ENCODE data around the gene REXO4. TPM values are rescaled to one million over a fixed set of nuclear protein-coding genes. Genes with fewer than 3 reads are reported as not detected.

The REXO4 gene
- total and polyA plus RNA-seq, 2 of the 8 experiments (the other 6 are each of a cell fraction or from before 2014, with no cell fraction given), result 19.1 to 38.3 TPM

DNA sequence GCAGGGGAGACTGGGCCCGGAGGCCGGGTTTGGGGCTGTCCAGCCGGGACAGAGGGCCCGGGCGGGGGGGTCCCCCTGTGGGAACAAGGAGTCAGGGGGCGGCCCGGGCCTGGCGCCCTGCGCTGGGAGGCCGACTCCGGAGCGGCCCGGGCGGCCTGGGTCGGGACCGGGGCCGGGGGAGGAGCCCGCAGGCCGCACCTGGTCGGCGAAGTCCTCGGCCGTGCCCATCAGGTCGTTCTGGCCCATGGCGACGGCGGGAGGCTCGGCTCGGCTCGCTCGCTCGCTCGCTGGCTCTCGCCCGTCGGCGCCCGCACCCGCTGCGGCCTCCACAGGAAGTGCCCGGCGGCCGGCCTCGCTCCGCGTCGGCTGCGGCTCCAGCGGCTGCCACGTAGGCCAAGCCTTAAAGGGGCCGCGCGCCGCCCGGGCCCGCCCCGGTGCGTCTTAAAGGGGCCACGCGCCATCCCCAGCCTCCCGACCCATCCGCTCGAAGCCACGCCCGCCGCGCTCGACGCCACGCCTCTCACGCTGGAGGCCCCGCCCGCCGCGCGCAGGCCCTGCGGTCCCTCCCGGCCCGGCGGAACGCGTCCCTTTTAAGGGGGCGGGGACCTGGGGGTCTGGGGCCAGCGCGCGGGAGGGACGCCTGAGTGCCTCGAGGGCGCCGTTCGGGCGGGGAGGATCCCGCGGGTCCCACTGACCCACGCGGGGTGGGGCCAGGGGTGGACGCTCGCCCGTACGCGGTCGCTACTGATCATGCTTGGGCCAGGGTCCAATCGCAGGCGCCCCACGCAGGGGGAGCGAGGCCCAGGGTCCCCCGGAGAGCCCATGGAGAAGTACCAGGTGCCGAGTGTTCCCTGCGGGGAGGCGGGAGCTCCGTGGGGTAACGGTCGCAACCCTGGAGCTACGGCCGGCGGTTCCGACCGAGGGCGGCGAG is 41.8 kb downstream of the REXO4 start, which contains the start of the genes STKLD1 and SURF4 (continued):
- TF ChIP-seq NANOG (IDR thresholded peaks at IDR 0.05; ENCODE audit: insufficient read depth, low read depth, low read length, poor library complexity, severe bottlenecking) (peak; percentile 9), PHF8 (conservative IDR thresholded peaks at IDR 0.05; ENCODE audit: low read depth, low read length) (peak; percentile 66), RBBP5 (IDR thresholded peaks at IDR 0.05; ENCODE audit: borderline replicate concordance, low read depth, low read length) (peak; percentile 27; the same call in 1 of the 2 replicates), KDM5A (IDR thresholded peaks at IDR 0.05; ENCODE audit: low read length) (no peak), RNF2 (IDR thresholded peaks at IDR 0.05; ENCODE audit: borderline replicate concordance, low read depth, low read length, missing control alignments, poor library complexity, severe bottlenecking) (peak; percentile 49), CBX8 (IDR thresholded peaks at IDR 0.05; ENCODE audit: borderline replicate concordance, low read depth, low read length) (no peak)
- TF ChIP-seq, protein P1, sequence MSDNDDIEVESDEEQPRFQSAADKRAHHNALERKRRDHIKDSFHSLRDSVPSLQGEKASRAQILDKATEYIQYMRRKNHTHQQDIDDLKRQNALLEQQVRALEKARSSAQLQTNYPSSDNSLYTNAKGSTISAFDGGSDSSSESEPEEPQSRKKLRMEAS (IDR thresholded peaks at IDR 0.05), result peak; percentile 99
- TF ChIP-seq, protein P2, sequence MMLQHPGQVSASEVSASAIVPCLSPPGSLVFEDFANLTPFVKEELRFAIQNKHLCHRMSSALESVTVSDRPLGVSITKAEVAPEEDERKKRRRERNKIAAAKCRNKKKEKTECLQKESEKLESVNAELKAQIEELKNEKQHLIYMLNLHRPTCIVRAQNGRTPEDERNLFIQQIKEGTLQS (IDR thresholded peaks at IDR 0.05; ENCODE audit: insufficient read depth, low read depth, low read length), result no peak
- TF ChIP-seq, protein P3, sequence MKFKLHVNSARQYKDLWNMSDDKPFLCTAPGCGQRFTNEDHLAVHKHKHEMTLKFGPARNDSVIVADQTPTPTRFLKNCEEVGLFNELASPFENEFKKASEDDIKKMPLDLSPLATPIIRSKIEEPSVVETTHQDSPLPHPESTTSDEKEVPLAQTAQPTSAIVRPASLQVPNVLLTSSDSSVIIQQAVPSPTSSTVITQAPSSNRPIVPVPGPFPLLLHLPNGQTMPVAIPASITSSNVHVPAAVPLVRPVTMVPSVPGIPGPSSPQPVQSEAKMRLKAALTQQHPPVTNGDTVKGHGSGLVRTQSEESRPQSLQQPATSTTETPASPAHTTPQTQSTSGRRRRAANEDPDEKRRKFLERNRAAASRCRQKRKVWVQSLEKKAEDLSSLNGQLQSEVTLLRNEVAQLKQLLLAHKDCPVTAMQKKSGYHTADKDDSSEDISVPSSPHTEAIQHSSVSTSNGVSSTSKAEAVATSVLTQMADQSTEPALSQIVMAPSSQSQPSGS (IDR thresholded peaks at IDR 0.05; ENCODE audit: low read length), result no peak

All from H1 (cell line).